HG03460 (cell line): ENCODE measurements around the gene RHBDL3.

Experiments
- ATAC-seq: cut with Tn5 transposase; IDR thresholded peaks from one replicate; pipeline ENCODE4 v1.9.1; 2021; ENCODE audit not compliant: unreplicated experiment

RHBDL3 gene

GRCh38 chr17:32266389-32267301 lies 1.0 kb downstream of the RHBDL3 start:
- ATAC-seq, result no peak

DNA sequence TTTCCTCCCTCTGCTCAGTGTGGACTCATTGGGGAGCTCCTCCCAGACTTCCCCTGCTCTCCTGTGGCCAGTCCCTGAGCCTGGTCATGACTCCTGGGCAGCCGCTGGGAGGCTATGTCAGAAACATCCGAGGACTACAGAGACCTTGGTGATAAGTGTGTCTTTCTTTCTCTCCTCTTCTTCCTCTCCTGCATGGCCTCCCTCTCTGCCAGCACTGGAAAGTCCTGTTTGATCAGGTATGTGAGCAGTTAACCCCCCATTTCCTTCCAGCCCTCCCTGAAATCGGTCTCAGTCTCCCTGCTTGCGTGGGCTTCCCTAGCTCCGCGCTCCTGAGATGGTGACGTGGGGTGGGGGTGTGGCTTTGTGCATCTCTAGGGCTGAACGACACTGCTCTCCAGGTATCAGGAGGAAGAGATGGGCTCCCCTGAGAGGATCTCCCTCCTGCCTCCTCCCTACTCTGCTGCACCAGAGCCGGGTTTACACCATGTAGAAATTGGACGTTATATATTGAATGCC lies 2.1 kb downstream of the RHBDL3 start:
- no peak for ATAC-seq

- no peak for ATAC-seq
These were observed 3.2 kb downstream of the RHBDL3 start for GRCh38 chr17:32268734-32269288.

GRCh38 chr17:32269377-32269776 lies 3.7 kb downstream of the RHBDL3 start:
- ATAC-seq, result no peak

DNA sequence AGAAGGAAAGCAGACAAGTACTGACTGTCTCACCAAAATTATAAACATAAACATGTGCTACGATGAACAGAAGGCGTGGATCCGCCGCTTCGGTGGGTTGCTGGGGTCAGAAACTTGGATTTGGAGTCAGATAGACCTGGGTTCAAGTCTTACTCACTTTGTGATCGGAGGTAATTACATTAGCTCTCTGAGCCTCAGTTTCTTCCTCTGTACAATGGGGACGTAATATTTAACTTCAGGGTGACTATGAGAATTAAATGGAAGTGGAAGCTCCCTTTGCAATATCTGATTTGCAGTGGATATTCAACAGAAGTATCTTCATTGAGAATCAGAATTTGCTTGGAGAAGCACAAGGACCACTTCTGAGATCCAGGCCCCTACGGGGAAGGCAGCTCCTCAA lies 6.2 kb downstream of the RHBDL3 start:
- no peak for ATAC-seq

GRCh38 chr17:32274101-32274500 lies 8.5 kb downstream of the RHBDL3 start:
- ATAC-seq, result no peak

DNA sequence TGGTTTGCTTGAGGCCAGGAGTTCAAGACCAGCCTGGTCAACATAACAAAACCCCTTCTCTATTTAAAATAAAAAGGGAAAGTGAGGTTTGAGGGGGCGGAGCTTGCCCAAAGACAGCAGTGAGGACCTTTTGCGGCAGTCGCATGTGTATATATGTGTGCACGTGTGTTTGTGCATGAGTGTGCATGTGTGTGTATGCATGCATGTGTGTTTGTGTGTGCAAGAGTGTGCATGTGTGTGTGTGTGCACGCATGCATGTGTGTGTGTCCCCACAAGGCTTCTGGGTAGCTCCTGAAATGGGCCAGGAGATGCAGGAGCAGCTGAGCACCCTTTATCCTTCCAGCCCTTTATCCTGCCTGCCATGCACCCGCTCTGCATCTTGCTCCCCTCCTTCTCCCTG lies 9.0 kb downstream of the RHBDL3 start:
- ATAC-seq, result no peak

DNA sequence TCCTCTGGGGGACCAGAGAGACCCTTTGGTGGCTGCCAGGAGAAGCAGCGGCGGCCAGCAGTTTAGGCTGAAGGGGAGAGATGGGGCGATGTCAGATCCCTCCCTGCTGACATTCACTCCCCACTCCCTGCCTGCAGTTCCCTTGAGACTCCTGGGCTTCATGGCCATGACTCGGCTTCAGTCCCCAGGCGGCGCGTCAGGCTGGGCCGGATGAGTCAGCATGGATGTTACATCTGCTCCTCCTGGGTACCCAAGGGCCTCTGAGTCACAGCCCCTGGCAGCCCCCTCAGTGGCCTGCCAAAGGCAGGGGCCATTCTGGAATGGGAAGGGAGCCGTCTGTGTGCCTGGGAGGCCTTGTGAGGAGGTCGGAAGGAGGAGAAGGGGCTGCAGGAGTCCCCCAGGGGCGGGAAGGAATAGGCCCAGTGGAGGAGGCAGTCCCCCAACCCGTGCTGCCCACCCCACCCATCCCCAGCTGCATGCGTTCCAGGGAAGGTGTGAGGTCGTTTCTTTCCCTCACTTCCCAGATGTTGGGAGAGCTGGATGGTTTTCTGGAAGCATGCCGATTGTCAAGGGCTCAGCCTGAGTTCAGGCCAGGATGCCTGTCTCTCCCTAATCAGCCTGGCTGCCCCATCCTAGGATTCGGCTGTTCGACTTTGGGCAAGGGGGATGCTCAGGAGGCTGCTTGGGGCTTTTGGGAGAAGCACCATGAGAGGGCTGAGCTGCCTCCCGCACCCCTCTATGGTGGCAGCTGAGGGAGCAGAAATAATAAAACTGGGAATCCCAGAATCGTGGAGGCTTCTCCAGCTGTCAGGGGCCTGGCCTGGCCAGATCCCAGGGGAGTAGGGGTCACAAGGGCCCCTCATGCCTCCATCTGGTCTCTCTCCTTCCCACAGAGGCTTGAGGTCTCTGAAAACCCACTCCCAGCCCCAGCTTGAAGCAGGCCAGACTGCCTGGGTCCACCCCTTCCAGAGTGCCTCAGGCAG lies 9.7 kb downstream of the RHBDL3 start:
- ATAC-seq, result no peak

DNA sequence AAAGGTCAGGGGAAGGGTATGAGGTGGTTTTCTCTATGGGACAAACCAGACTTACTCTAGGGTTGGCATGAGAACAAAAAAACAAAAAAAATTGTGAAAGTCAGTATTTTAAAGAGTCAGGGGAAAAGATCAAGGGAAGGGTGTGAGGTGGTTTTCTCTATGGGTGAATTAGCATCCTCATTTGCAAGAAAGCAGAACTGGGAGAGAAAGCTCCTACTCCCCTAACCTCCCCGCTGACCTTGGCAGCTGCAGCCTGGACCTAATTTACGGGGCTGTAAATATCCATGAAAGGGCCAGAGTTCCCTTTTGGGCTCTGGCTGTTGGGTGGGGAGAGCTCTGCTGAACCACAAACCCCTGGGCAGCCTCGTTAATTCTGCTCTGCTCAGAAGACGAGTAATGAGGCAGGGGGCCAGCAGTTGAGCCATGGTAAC lies 10.6 kb downstream of the RHBDL3 start:
- ATAC-seq, result no peak

- no peak for ATAC-seq
These were observed 11.7 kb downstream of the RHBDL3 start for GRCh38 chr17:32277284-32277683.

GRCh38 chr17:32278815-32279214 lies 13.2 kb downstream of the RHBDL3 start:
- ATAC-seq, result no peak

- ATAC-seq, result no peak
These were observed 14.5 kb downstream of the RHBDL3 start for GRCh38 chr17:32279891-32280716.

DNA sequence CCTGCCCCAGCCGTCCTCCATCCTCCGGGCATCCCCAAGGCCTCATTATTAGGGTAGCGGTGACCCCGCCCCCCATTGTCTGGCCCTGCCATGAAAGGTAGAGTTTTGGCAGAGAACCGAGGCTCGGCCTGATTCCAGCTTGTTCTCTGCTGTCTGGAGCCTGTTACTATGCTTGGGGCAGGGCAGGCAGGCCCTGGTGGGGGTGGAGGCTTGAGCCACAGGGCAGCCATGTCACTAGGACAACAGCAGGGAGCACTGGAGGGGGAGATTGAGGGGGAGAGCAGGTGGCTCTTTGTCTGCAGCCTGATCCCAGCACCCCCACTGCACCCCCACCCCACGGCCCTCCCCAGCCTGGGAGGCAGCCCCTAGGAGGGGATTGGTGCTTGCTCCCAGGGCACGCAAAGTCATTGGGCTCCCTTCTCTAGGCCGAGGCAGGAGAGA lies 15.4 kb downstream of the RHBDL3 start:
- ATAC-seq, result no peak

DNA sequence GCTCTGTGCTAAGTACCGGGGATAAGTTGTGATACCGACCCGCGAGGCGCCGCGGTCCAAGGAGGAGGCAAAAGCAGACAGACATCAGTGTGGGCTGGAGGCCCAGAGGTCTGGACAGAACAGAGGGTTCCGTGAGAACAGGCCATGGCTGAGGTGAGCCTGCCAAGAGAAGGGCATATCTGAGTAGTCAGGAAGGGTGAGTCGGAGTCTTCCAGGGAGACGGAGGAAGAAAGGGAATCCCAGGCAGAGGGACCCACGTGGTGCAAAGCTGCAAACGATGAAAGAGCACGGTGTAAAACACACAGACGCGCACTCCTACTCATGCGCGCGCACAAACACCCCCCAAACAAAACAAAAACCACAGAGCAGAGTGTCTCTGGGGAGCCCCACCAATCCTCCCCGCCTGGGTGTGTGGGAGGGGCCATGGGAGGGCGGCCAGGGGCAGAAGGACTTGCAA lies 18.1 kb downstream of the RHBDL3 start:
- ATAC-seq, result no peak

DNA sequence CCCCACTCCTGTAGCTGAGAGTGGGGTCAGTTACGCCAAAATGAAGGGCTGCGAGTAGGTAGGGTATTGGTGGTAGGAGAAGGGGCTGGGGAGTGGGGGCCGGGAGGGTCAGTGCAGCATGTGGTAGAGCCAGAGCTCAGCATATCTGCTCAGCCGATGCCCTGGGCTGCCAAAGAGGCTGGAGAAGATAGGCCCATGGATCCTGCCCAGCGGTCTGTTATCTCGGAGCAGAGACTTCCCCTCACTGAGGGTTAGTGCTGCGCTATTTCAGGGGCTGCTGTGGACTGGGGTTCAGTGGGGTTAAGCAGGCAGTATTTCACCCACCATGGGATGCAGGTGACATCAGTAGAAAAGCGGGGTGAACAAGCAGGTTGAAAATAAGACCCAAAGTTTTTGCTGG lies 19.7 kb downstream of the RHBDL3 start:
- ATAC-seq, result no peak

DNA sequence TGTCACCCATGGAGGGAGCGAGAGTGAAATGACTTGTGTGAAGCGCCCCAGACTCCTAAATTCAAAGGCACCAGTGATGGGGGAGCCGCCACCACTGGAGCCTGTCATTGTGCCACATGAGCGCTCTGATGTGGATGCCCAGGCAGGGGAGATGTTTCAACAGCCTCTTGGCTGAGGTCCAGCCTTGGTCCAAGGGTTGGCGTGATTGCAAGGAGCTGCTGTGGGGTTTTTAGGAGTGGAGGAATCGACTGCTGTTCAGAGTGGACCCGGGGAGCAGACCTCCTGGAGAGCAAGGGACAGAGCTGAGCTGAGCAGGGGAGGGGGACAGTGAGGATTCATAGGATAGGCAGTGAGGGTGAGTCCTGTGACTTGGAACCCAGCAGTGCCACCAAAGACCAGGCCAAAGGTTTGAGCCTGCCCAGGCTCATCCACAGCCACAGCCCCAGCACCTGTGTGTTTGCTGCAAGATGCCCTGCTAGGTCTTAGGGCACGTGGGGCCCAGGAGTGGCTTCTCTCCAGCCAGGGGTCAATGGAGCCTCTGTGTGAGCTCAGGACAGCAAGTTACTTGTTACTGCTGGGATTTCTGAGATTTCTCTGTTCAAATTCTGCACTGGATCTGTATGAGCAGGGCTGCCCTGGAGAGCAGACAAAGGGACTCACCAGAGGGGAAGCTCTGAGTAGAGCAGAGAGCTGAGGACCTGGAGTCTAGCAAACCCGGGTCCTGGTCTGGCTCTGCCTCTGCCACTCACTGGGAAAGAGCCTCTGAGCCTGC lies 20.3 kb downstream of the RHBDL3 start:
- no peak for ATAC-seq

DNA sequence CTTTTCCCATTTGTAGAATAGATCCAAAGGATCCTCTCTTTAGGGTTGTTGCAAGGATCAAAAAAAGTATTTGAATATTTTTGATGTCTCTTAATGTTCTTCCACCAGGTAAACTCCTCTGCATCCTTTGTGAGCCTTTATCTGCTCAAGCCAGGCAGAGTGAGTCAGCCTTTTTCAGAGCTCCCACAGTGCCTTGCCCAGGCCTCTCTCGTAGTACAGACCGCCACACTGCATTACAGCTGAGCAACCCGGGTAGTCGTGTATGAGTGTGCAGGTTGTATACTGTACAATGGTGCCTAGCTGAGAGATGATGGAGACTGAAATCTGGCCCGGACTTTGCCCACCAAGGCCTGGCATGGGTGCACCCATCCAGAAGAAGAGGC lies 20.9 kb downstream of the RHBDL3 start:
- no peak for ATAC-seq

DNA sequence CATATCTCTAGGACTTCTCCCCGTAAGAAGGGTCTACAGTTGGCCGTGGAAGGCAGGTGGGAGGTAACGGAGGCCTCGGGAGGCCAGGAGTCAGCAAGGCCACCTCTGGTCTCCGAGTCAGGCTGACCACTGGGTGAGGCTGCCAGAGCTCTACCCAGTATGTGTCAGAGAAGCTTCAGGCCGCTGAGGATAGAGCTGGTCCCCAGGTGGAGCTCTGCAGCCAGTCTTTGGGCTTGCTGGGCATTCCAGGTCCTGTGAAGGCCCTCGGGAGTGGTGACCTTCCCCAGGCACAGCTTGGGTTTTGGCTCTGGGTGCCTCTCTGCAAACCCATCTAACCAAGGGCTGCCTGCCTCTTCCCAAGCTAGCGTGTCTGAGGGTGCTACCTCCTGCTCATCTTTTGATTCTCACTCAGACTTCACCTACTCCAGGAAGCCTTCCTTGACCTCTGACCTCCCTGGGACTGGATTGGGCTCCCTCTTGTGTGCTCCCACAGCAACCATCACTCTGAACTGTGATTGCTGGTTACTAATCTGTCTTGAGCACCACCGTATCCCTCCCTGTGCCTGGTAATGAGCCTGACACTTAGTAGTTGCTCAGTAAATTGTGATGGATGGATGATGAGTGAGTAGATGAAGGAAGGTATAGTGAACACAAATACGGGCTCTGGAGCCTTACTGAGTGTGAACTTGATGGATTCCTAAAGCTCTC lies 22.3 kb downstream of the RHBDL3 start:
- ATAC-seq, result no peak

DNA sequence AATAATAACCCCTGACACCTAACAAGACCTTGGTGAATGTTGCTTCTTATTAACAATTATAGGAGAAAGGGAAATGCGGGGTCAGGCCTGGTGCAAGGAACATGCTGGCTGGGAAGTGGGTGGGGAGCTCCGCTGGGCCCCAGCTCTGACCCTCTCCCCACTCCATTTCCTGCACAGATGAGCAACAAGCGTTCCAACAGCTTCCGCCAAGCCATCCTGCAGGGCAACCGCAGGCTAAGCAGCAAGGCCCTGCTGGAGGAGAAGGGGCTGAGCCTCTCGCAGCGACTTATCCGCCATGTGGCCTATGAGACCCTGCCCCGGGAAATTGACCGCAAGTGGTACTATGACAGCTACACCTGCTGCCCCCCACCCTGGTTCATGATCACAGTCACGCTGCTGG lies 23.0 kb downstream of the RHBDL3 start:
- no peak for ATAC-seq
